Loucy (cell line): ENCODE measurements around the gene ZBTB38.

Experiments
- H2AFZ ChIP-seq: fragments of 200-600 bp; sonication (generic); 2 replicates; pipeline ENCODE4 v1.6.0; 2016; ENCODE audit warnings: antibody characterized with exemption, mild to moderate bottlenecking, low read length, moderate library complexity
- H3F3A ChIP-seq: fragments of 200-600 bp; 2 replicates; pipeline ENCODE4 v1.6.0; 2016; ENCODE audit warnings: antibody characterized with exemption, low read depth, mild to moderate bottlenecking
- H3K27me3 ChIP-seq: fragments of 200-600 bp; sonication (generic); 2 replicates; pipeline ENCODE4 v1.6.1; 2014; ENCODE audit warnings: low read length, mild to moderate bottlenecking; ENCODE audit not compliant: insufficient read depth, poor library complexity, severe bottlenecking
- H3K36me3 ChIP-seq: fragments of 200-600 bp; sonication (generic); 2 replicates; pipeline ENCODE4 v1.6.1; 2016; ENCODE audit warnings: low read length; ENCODE audit not compliant: insufficient read depth
- H3K4me1 ChIP-seq: fragments of 200-600 bp; sonication (generic); 2 replicates; pipeline ENCODE4 v1.5.1; 2014; ENCODE audit warnings: low read length, mild to moderate bottlenecking; ENCODE audit not compliant: insufficient read depth, poor library complexity, severe bottlenecking
- H3K4me2 ChIP-seq: fragments of 200-600 bp; sonication (generic); 2 replicates; pipeline ENCODE4 v1.6.0; 2014; ENCODE audit warnings: antibody characterized with exemption, low read length, low read depth, mild to moderate bottlenecking; ENCODE audit not compliant: poor library complexity, severe bottlenecking
- H3K4me3 ChIP-seq: fragments of 200-600 bp; sonication (generic); 2 replicates; pipeline ENCODE4 v1.5.1; 2014; ENCODE audit warnings: low read length, mild to moderate bottlenecking, mixed read lengths; ENCODE audit not compliant: poor library complexity, severe bottlenecking
- H3K79me2 ChIP-seq: fragments of 200-600 bp; sonication (generic); 2 replicates; pipeline ENCODE4 v1.6.1; 2014; ENCODE audit warnings: low read length; ENCODE audit not compliant: insufficient read depth
- H3K9ac ChIP-seq: fragments of 200-600 bp; sonication (generic); 2 replicates; pipeline ENCODE4 v1.6.0; 2014; ENCODE audit warnings: mild to moderate bottlenecking, low read depth, low read length, moderate library complexity; ENCODE audit not compliant: poor library complexity, severe bottlenecking
- H3K9me2 ChIP-seq: fragments of 200-600 bp; sonication (generic); replicated peaks from 2 replicates; pipeline ENCODE4 v1.6.1; 2016; ENCODE audit warnings: low read depth, low read length, mixed read lengths
- H3K9me3 ChIP-seq: fragments of 200-600 bp; sonication (generic); 2 replicates; pipeline ENCODE4 v1.6.1; 2014; ENCODE audit warnings: mild to moderate bottlenecking, antibody characterized with exemption, low read length, low read depth; ENCODE audit not compliant: insufficient read depth
- H4K20me1 ChIP-seq: fragments of 200-600 bp; sonication (generic); 2 replicates; pipeline ENCODE4 v1.6.0; 2014; ENCODE audit warnings: antibody characterized with exemption, low read length, mild to moderate bottlenecking; ENCODE audit not compliant: insufficient read depth, poor library complexity, severe bottlenecking
- EZH2phosphoT487 ChIP-seq: fragments of 200-600 bp; IDR thresholded peaks from 2 replicates; pipeline ENCODE4 v1.6.1; 2018; ENCODE audit warnings: antibody characterized with exemption, mild to moderate bottlenecking, moderate library complexity, borderline replicate concordance
- TF ChIP-seq, protein P1 (sequence below): fragments of 200-600 bp; sonication (generic); conservative IDR thresholded peaks from 2 replicates; pipeline ENCODE4 v1.5.1; 2014; ENCODE audit warnings: mild to moderate bottlenecking, antibody characterized with exemption, low read length

The ZBTB38 gene

GRCh38 chr3:141402476-141403171 is 34.3 kb downstream of the ZBTB38 start:
- Histone ChIP-seq H3K27me3 (no peaks in the 10 kb centered on the region), H4K20me1 (no peaks in the 10 kb centered on the region), H3K9me3 (no peaks in the 10 kb centered on the region), H3K4me3 (peak overlapping the region; percentile 69), H3K4me2 (peak overlapping the region; percentile 51), H3K4me1 (peaks cover 3% of the 10 kb centered on the region), H3K79me2 (no peaks in the 10 kb centered on the region), H3K9ac (no peak overlapping the region), H3K9me2 (no peaks in the 10 kb centered on the region), H2AFZ (peak overlapping the region; percentile 87), H3K36me3 (no peaks in the 10 kb centered on the region), H3F3A (no peaks in the 10 kb centered on the region)
- no peak for TF ChIP-seq EZH2phosphoT487
- TF ChIP-seq, protein P1, sequence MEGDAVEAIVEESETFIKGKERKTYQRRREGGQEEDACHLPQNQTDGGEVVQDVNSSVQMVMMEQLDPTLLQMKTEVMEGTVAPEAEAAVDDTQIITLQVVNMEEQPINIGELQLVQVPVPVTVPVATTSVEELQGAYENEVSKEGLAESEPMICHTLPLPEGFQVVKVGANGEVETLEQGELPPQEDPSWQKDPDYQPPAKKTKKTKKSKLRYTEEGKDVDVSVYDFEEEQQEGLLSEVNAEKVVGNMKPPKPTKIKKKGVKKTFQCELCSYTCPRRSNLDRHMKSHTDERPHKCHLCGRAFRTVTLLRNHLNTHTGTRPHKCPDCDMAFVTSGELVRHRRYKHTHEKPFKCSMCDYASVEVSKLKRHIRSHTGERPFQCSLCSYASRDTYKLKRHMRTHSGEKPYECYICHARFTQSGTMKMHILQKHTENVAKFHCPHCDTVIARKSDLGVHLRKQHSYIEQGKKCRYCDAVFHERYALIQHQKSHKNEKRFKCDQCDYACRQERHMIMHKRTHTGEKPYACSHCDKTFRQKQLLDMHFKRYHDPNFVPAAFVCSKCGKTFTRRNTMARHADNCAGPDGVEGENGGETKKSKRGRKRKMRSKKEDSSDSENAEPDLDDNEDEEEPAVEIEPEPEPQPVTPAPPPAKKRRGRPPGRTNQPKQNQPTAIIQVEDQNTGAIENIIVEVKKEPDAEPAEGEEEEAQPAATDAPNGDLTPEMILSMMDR = no peak

- Histone ChIP-seq H3K9ac (no peak overlapping the region), H4K20me1 (no peaks in the 10 kb centered on the region), H3K36me3 (no peaks in the 10 kb centered on the region), H3K27me3 (no peaks in the 10 kb centered on the region), H3F3A (no peaks in the 10 kb centered on the region), H3K79me2 (no peaks in the 10 kb centered on the region), H2AFZ (no peak overlapping the region), H3K4me3 (no peak overlapping the region), H3K9me3 (no peaks in the 10 kb centered on the region), H3K4me2 (no peak overlapping the region), H3K9me2 (no peaks in the 10 kb centered on the region), H3K4me1 (peaks cover 3% of the 10 kb centered on the region)
- TF ChIP-seq, protein P1 = no peak
- no peak for TF ChIP-seq EZH2phosphoT487
Observed at GRCh38 chr3:141403576-141403975, 35.3 kb downstream of the ZBTB38 start.

GRCh38 chr3:141405025-141405424 is 36.7 kb downstream of the ZBTB38 start:
- no peak overlapping the region for H3K4me2 ChIP-seq
- TF ChIP-seq EZH2phosphoT487 = no peak
- TF ChIP-seq, protein P1 = no peak
- no peaks in the 10 kb centered on the region for H4K20me1 ChIP-seq
- no peak overlapping the region for H3K9ac ChIP-seq
- no peaks in the 10 kb centered on the region for H3K27me3 ChIP-seq
- H3K36me3 ChIP-seq = no peaks in the 10 kb centered on the region
- no peaks in the 10 kb centered on the region for H3K9me3 ChIP-seq
- H3K4me1 ChIP-seq = no peaks in the 10 kb centered on the region
- H3K9me2 ChIP-seq = no peaks in the 10 kb centered on the region
- no peaks in the 10 kb centered on the region for H3F3A ChIP-seq
- H3K79me2 ChIP-seq = no peaks in the 10 kb centered on the region
- H3K4me3 ChIP-seq = no peak overlapping the region
- no peak overlapping the region for H2AFZ ChIP-seq
